ENCODE measurements around the gene SEC24C.
"Not testable (repeated sequence)": the region's sequence is repeated elsewhere in the genome, so short reads cannot be mapped to it uniquely, and the experiment has no call there.

The SEC24C gene

GRCh38 chr10:73732931-73733623, 11.1 kb upstream of the SEC24C start:
- no peak for ATAC-seq

- no peak for ATAC-seq
Observed at GRCh38 chr10:73734028-73734720, 10.0 kb upstream of the SEC24C start.

- no peak for ATAC-seq
Observed at GRCh38 chr10:73734796-73735305, 9.3 kb upstream of the SEC24C start.

- not testable (repeated sequence) for ATAC-seq
Observed at GRCh38 chr10:73740501-73741254, 3.5 kb upstream of the SEC24C start.

- ATAC-seq: no peak
Observed at GRCh38 chr10:73742454-73742734, 1.8 kb upstream of the SEC24C start.

- ATAC-seq: no peak
Observed at GRCh38 chr10:73743327-73743904, 756 bp upstream of the SEC24C start.

GRCh38 chr10:73744664-73744975, 448 bp downstream of the SEC24C start:
- ATAC-seq: peak; percentile 31 to 40

- ATAC-seq: no peak
Observed at GRCh38 chr10:73746721-73747120, 2.5 kb downstream of the SEC24C start.

GRCh38 chr10:73750819-73751218, 6.6 kb downstream of the SEC24C start:
- no peak for ATAC-seq

- ATAC-seq: no peak
Observed at GRCh38 chr10:73756183-73756582, 12.0 kb downstream of the SEC24C start.

- no peak for ATAC-seq
Observed at GRCh38 chr10:73758704-73759511, 14.7 kb downstream of the SEC24C start.

- peak; percentile 76 to 81 for ATAC-seq
Observed at GRCh38 chr10:73759512-73760115, 15.4 kb downstream of the SEC24C start.

GRCh38 chr10:73761781-73762180, 17.6 kb downstream of the SEC24C start:
- ATAC-seq: no peak

GRCh38 chr10:73762915-73763314, 18.7 kb downstream of the SEC24C start:
- peak in 1 of 2 donors; percentile 52 for ATAC-seq

- peak in 1 of 2 donors; percentile 11 for ATAC-seq
Observed at GRCh38 chr10:73763343-73763742, 19.2 kb downstream of the SEC24C start.

GRCh38 chr10:73765066-73765465, 20.9 kb downstream of the SEC24C start:
- ATAC-seq: no peak

- ATAC-seq: peak; percentile 18 to 21
Observed at GRCh38 chr10:73768881-73769280, 24.7 kb downstream of the SEC24C start.

GRCh38 chr10:73769396-73769795, 25.2 kb downstream of the SEC24C start:
- ATAC-seq: no peak

- ATAC-seq: peak; percentile 48 to 56
Observed at GRCh38 chr10:73771722-73772280, 27.6 kb downstream of the SEC24C start.

- peak; percentile 76 to 77 for ATAC-seq
Observed at GRCh38 chr10:73772281-73773151, 28.3 kb downstream of the SEC24C start.
